ENCODE measurements around the gene FCAMR.

GRCh38 chr1:206930210-206930798, 40.0 kb downstream of the FCAMR start:
- no peak for TF ChIP-seq EZH2phosphoT487 (IDR thresholded peaks at IDR 0.05; ENCODE audit: insufficient read depth, low read depth)
- TF ChIP-seq EZH2 (IDR thresholded peaks at IDR 0.05; ENCODE audit: insufficient read depth, poor library complexity, severe bottlenecking), result no peak

Measured in GM23248 (cell line).